H1 (cell line): ENCODE measurements around the gene ZNF620. TPM values are rescaled to one million over a fixed set of nuclear protein-coding genes. Genes with fewer than 3 reads are reported as not detected.

Source experiments
- CTCF ChIA-PET: fragments of 300-600 bp; sonication (Branson Sonifier 250); formaldehyde crosslinking; loops from one replicate; lab custom pipeline; 2021; ENCODE audit not compliant: partially characterized antibody; lab: Charles Lee
- POLR2A ChIA-PET: fragments of 300-600 bp; sonication (Branson Sonifier 250); formaldehyde crosslinking; loops from one replicate; lab custom pipeline; 2021; ENCODE audit warnings: inconsistent platforms; ENCODE audit not compliant: partially characterized antibody; lab: Charles Lee
- DNase-seq, 2 experiments: peaks; one replicate each; pipeline versions ENCODE4 v3.0.0 to v3.0.0-alpha.2; 2010 to 2022; ENCODE audit warnings: low spot score in 2 of 2, low read depth in 1 of 2, mixed read lengths in 1 of 2
- FAIRE-seq: peaks from 2 replicates; lab custom pipeline; 2011; peaks lifted over from hg19 to GRCh38; lab: Jason Lieb, UNC
- H2AFZ ChIP-seq: 2 replicates; pipeline ENCODE4 v1.8.1; 2012; ENCODE audit warnings: low read length, inconsistent platforms
- H2AK5ac ChIP-seq: 2 replicates; pipeline ENCODE4 v1.6.1; 2013; ENCODE audit warnings: low read depth, low read length
- H2BK120ac ChIP-seq: replicated peaks from 2 replicates; pipeline ENCODE3; 2013; ENCODE audit warnings: low read depth, low read length, inconsistent platforms
- H2BK12ac ChIP-seq: 2 replicates; pipeline ENCODE4 v1.6.1; 2013; ENCODE audit warnings: low read depth, low read length
- H2BK15ac ChIP-seq: 2 replicates; pipeline ENCODE4 v1.6.1; 2013; ENCODE audit warnings: low read length
- H2BK20ac ChIP-seq: 2 replicates; pipeline ENCODE4 v1.6.1; 2013; ENCODE audit warnings: low read length
- H2BK5ac ChIP-seq: 2 replicates; pipeline ENCODE4 v1.6.1; 2013; ENCODE audit warnings: low read depth, low read length
- H3K14ac ChIP-seq: 2 replicates; pipeline ENCODE4 v1.6.1; 2013; ENCODE audit warnings: inconsistent platforms; ENCODE audit not compliant: insufficient read length
- H3K18ac ChIP-seq: 2 replicates; pipeline ENCODE4 v1.6.1; 2013; ENCODE audit warnings: low read length; ENCODE audit errors: extremely low read depth
- H3K23ac ChIP-seq: 2 replicates; pipeline ENCODE4 v1.6.1; 2013; ENCODE audit warnings: inconsistent platforms; ENCODE audit not compliant: insufficient read length
- H3K23me2 ChIP-seq: 2 replicates; pipeline ENCODE4 v1.6.1; 2013; ENCODE audit warnings: low read depth, low read length
- H3K27ac ChIP-seq: 2 replicates; pipeline ENCODE4 v1.6.1; 2011; ENCODE audit warnings: low read depth, low read length, inconsistent platforms
- H3K27me3 ChIP-seq, 4 experiments: replicated peaks in 1 of 4; 1 replicate in 1 of 4; 2 replicates in 3 of 4; pipeline versions ENCODE4 v1.6.1 to v1.8.1; 2011 to 2013; ENCODE audit warnings: low read length in 3 of 4, mild to moderate bottlenecking in 3 of 4, inconsistent platforms in 2 of 4, mixed read lengths in 2 of 4, moderate library complexity in 1 of 4; ENCODE audit not compliant: control insufficient read depth in 3 of 4, insufficient read depth in 3 of 4; ENCODE audit errors: extremely low read depth in 1 of 4
- H3K36me3 ChIP-seq, 4 experiments: 2 replicates each; pipeline versions ENCODE4 v1.6.1 to v1.8.1; 2011 to 2013; ENCODE audit warnings: mild to moderate bottlenecking in 4 of 4, low read length in 3 of 4, moderate library complexity in 2 of 4, control low read depth in 1 of 4, inconsistent platforms in 1 of 4; ENCODE audit not compliant: insufficient read depth in 4 of 4, control insufficient read depth in 2 of 4
- H3K4ac ChIP-seq: replicated peaks from 2 replicates; pipeline ENCODE3; 2013; ENCODE audit warnings: low read length, low read depth, mixed read lengths, inconsistent platforms; ENCODE audit not compliant: insufficient read length
- H3K4me1 ChIP-seq, 4 experiments: replicated peaks in 1 of 4; 1 replicate in 1 of 4; 2 replicates in 3 of 4; pipeline versions ENCODE4 v1.6.1 to v1.8.1; 2011 to 2013; ENCODE audit warnings: low read length in 3 of 4, inconsistent platforms in 2 of 4, mixed read lengths in 1 of 4; ENCODE audit not compliant: insufficient read depth in 4 of 4, control insufficient read depth in 3 of 4
- H3K4me2 ChIP-seq, 2 experiments: 2 replicates each; pipeline versions ENCODE4 v1.6.1 to v1.8.1; 2011 to 2013; ENCODE audit warnings: low read depth in 2 of 2, low read length in 2 of 2, control low read depth in 1 of 2, inconsistent platforms in 1 of 2, mild to moderate bottlenecking in 1 of 2; ENCODE audit not compliant: insufficient read depth in 1 of 2
- H3K4me3 ChIP-seq, 4 experiments: fragments of 200-600, 300-600 bp in 1 of 4; sonication (generic), shearing (Covaris generic), sonication (Bioruptor Twin) in 1 of 4; 2 replicates each; pipeline versions ENCODE4 v1.5.1 to v1.8.1; 2011 to 2016; ENCODE audit warnings: low read length in 4 of 4, low read depth in 3 of 4, control low read depth in 2 of 4, inconsistent platforms in 2 of 4, mild to moderate bottlenecking in 2 of 4, mixed read lengths in 1 of 4, moderate library complexity in 1 of 4; ENCODE audit not compliant: insufficient read depth in 2 of 4; ENCODE audit errors: extremely low read depth in 1 of 4
- H3K56ac ChIP-seq: replicated peaks from 2 replicates; pipeline ENCODE3; 2013; ENCODE audit warnings: low read depth, mild to moderate bottlenecking, mixed read lengths, low read length, inconsistent platforms; ENCODE audit not compliant: insufficient read length
- H3K79me1 ChIP-seq: 2 replicates; pipeline ENCODE4 v1.6.1; 2013; ENCODE audit warnings: low read depth, low read length, control low read depth
- H3K79me2 ChIP-seq, 2 experiments: 2 replicates each; pipeline versions ENCODE4 v1.6.1 to v1.8.1; 2012 to 2013; ENCODE audit warnings: low read length in 2 of 2, mild to moderate bottlenecking in 2 of 2, inconsistent platforms in 1 of 2; ENCODE audit not compliant: insufficient read depth in 2 of 2, control insufficient read depth in 1 of 2
- H3K9ac ChIP-seq, 4 experiments: replicated peaks in 1 of 4; 1 replicate in 1 of 4; 2 replicates in 3 of 4; pipeline versions ENCODE4 v1.6.1 to v1.8.1; 2011 to 2013; ENCODE audit warnings: low read depth in 3 of 4, low read length in 3 of 4, control low read depth in 2 of 4, mild to moderate bottlenecking in 2 of 4, moderate library complexity in 2 of 4, inconsistent platforms in 1 of 4; ENCODE audit errors: extremely low read depth in 1 of 4
- H3K9me3 ChIP-seq, 2 experiments: 2 replicates each; pipeline versions ENCODE4 v1.6.1 to v1.8.1; 2012 to 2013; ENCODE audit warnings: mild to moderate bottlenecking in 2 of 2, moderate library complexity in 2 of 2, control low read depth in 1 of 2, inconsistent platforms in 1 of 2, low read depth in 1 of 2, low read length in 1 of 2, mixed read lengths in 1 of 2; ENCODE audit not compliant: insufficient read depth in 2 of 2
- H4K20me1 ChIP-seq, 2 experiments: replicated peaks in 1 of 2; 2 replicates each; pipeline versions ENCODE3 to v1.8.1; 2011 to 2013; ENCODE audit warnings: inconsistent platforms in 2 of 2, low read length in 2 of 2, mild to moderate bottlenecking in 1 of 2; ENCODE audit not compliant: insufficient read depth in 2 of 2, control insufficient read depth in 1 of 2
- H4K5ac ChIP-seq: 2 replicates; pipeline ENCODE4 v1.6.1; 2013; ENCODE audit warnings: low read length, low read depth, mixed read lengths, inconsistent platforms; ENCODE audit not compliant: insufficient read length
- H4K8ac ChIP-seq: 2 replicates; pipeline ENCODE4 v1.8.0; 2013; ENCODE audit warnings: mild to moderate bottlenecking, moderate library complexity, low read length, inconsistent platforms; ENCODE audit not compliant: insufficient read depth; ENCODE audit errors: extremely low read depth
- H4K91ac ChIP-seq: replicated peaks from 2 replicates; pipeline ENCODE3; 2013; ENCODE audit warnings: low read length, mixed read lengths, inconsistent platforms; ENCODE audit not compliant: insufficient read length
- ASH2L ChIP-seq: fragments of 200-600, 300-600 bp; sonication (generic); IDR thresholded peaks from one replicate; pipeline ENCODE4 v1.7.1; 2017; ENCODE audit warnings: low read length
- ATF2 ChIP-seq: IDR thresholded peaks from 2 replicates; pipeline ENCODE4 v1.6.1; 2012; ENCODE audit warnings: low read length, inconsistent platforms
- BACH1 ChIP-seq: IDR thresholded peaks from 2 replicates; pipeline ENCODE4 v1.6.1; 2012; ENCODE audit warnings: low read length, improper control_type of control experiment
- BCL11A ChIP-seq, 2 experiments: IDR thresholded peaks; one replicate each; pipeline ENCODE4 v1.6.1; 2011; ENCODE audit warnings: low read depth in 2 of 2, low read length in 2 of 2, mild to moderate bottlenecking in 2 of 2
- CBX5 ChIP-seq: fragments of 300-800, 300-1000 bp; sonication (generic); IDR thresholded peaks from 2 replicates; pipeline ENCODE4 v1.7.1; 2016; ENCODE audit warnings: antibody characterized with exemption, low read length, low read depth
- CBX8 ChIP-seq: fragments of 300-800, 300-1000 bp; sonication (generic); IDR thresholded peaks from 2 replicates; pipeline ENCODE4 v1.7.1; 2016; ENCODE audit warnings: low read depth, low read length, borderline replicate concordance
- CHD1 ChIP-seq: IDR thresholded peaks from 2 replicates; pipeline ENCODE4 v1.6.1; 2012; ENCODE audit warnings: low read depth, low read length, improper control_type of control experiment
- EP300 ChIP-seq, 2 experiments: IDR thresholded peaks; 1 replicate in 1 of 2; 2 replicates in 1 of 2; pipeline ENCODE4 v1.6.1; 2011 to 2012; ENCODE audit warnings: low read depth in 2 of 2, low read length in 2 of 2, mild to moderate bottlenecking in 2 of 2, borderline replicate concordance in 1 of 2, inconsistent platforms in 1 of 2, moderate library complexity in 1 of 2
- JUN ChIP-seq: IDR thresholded peaks from 2 replicates; pipeline ENCODE4 v1.6.1; 2011; ENCODE audit warnings: low read depth, mild to moderate bottlenecking, improper control_type of control experiment, low read length
- JUND ChIP-seq: IDR thresholded peaks from 2 replicates; pipeline ENCODE4 v1.6.1; 2011; ENCODE audit warnings: mild to moderate bottlenecking, improper control_type of control experiment, low read length
- MAX ChIP-seq: IDR thresholded peaks from 2 replicates; pipeline ENCODE4 v1.6.1; 2012; ENCODE audit warnings: inconsistent platforms
- RXRA ChIP-seq: IDR thresholded peaks from 2 replicates; pipeline ENCODE4 v1.6.1; 2011; ENCODE audit warnings: low read depth, mild to moderate bottlenecking, low read length, moderate library complexity; ENCODE audit not compliant: insufficient read depth
- SP2 ChIP-seq: IDR thresholded peaks from 2 replicates; pipeline ENCODE4 v1.6.1; 2012; ENCODE audit warnings: mild to moderate bottlenecking, low read length, inconsistent platforms
- SP4 ChIP-seq: IDR thresholded peaks from 2 replicates; pipeline ENCODE4 v1.6.1; 2012; ENCODE audit warnings: low read length, inconsistent platforms
- polyA plus RNA-seq, 7 experiments: library from polyadenylated mRNA; depleted of rRNA in 3 of 7; stranded (reverse) in 5 of 7; unstranded in 2 of 7; fragments of >200 nt in 5 of 7; fragments of 200-250 nt in 2 of 7; gene quantifications; 1 replicate in 5 of 7; 2 replicates in 1 of 7; 4 replicates in 1 of 7; pipeline versions ENCODE4 v1.2.1 to v1.2.3, GENCODE V29; 2011 to 2013; ENCODE audit warnings: missing spikeins in 2 of 7, mixed read lengths in 2 of 7
- total RNA-seq: library from RNA; stranded (reverse); fragmentation: NEBNext Ultra II Directional; extraction: Animal tissue kit (Norgen Biotek cat#: 25700); gene quantifications from 2 replicates; pipeline ENCODE4 v1.2.1, GENCODE V29; 2021

The ZNF620 gene
- total and polyA plus RNA-seq, 2 of the 8 experiments (the other 6 are each of a cell fraction or from before 2014, with no cell fraction given), result 5.1 to 20.2 TPM

- Histone ChIP-seq H3K27ac (no peak overlapping the region), H3K23ac (no peak overlapping the region), H3K27me3 (no peaks in the 10 kb centered on the region), H3K18ac (no peak overlapping the region), H2BK12ac (no peak overlapping the region), H3K36me3 (peaks cover 9 to 63% (median 40%) of the 10 kb centered on the region in 4 experiments), H4K91ac (no peak overlapping the region), H3K79me2 (no peaks in the 10 kb centered on the region), H2AFZ (no peak overlapping the region), H4K20me1 (peaks cover 0 to 2% of the 10 kb centered on the region in 2 experiments), H3K56ac (no peak overlapping the region), H2BK120ac (no peak overlapping the region), H3K23me2 (no peaks in the 10 kb centered on the region), H3K9me3 (peaks cover 12 to 19% of the 10 kb centered on the region in 2 experiments; a peak in 3 of 4 replicates), H2AK5ac (no peak overlapping the region), H4K5ac (no peak overlapping the region), H4K8ac (no peak overlapping the region), H3K14ac (no peak overlapping the region), H3K4ac (no peak overlapping the region), H2BK15ac (no peak overlapping the region), H3K4me3 (no peak overlapping the region), H3K4me2 (no peak overlapping the region), H3K9ac (no peak overlapping the region), H2BK20ac (no peak overlapping the region), H2BK5ac (no peak overlapping the region), H3K4me1 (no peaks in the 10 kb centered on the region), H3K79me1 (no peaks in the 10 kb centered on the region)
- ChIA-PET POLR2A (interaction anchor here (1.0 to 5.6 kb wide), 2 partner anchors 9 to 12 kb away, joined by 3 to 37 read pairs; partner anchors contain the start of gene ZNF621), CTCF (no interaction called here)
- TF ChIP-seq CHD1, result no peak
- TF ChIP-seq JUND, result no peak
- TF ChIP-seq MAX, result no peak
- TF ChIP-seq ATF2, result no peak
- no peak for TF ChIP-seq SP2
- TF ChIP-seq CBX8, result no peak
- TF ChIP-seq ASH2L, result no peak
- no peak for TF ChIP-seq JUN
- no peak for TF ChIP-seq BCL11A (IDR thresholded peaks at IDR 0.05; ENCODE audit: low read depth in 2 of 2, low read length in 2 of 2)
- no peak for TF ChIP-seq SP4
- no peak for TF ChIP-seq BACH1
- TF ChIP-seq RXRA, result no peak
- no peak for TF ChIP-seq EP300 (IDR thresholded peaks at IDR 0.05; ENCODE audit: borderline replicate concordance in 1 of 2, low read depth in 2 of 2, low read length in 2 of 2)
- TF ChIP-seq CBX5, result no peak
- DNase-seq, result no peak
- FAIRE-seq, result no peak
These were observed 28.4 kb downstream of the ZNF620 start for GRCh38 chr3:40534283-40534682.
